ENCODE measurements around the gene CHST11. TPM values are rescaled to one million over a fixed set of nuclear protein-coding genes. Genes with fewer than 3 reads are reported as not detected.

CHST11 gene
- total and polyA plus RNA-seq, 10 of the 15 experiments (the other 5 are each of a cell fraction or from before 2014, with no cell fraction given) = 1.9 to 38.1 (median 17.2) TPM

GRCh38 chr12:104722601-104723534 is 266.1 kb downstream of the CHST11 start (continued):
- TF ChIP-seq PKNOX1 (IDR thresholded peaks at IDR 0.05) = peak; percentile 9; the same call in 1 of the 2 replicates
- no peak for TF ChIP-seq SKIL (IDR thresholded peaks at IDR 0.05; ENCODE audit: low read depth, poor library complexity, severe bottlenecking)
- no peak; a peak in 1 of 4 replicates for TF ChIP-seq BHLHE40 (IDR thresholded peaks at IDR 0.05; ENCODE audit: borderline replicate concordance in 1 of 2, low read depth in 2 of 2, low read length in 1 of 2)
- TF ChIP-seq FOXK2 (IDR thresholded peaks at IDR 0.05) = no peak
- TF ChIP-seq IRF3 (IDR thresholded peaks at IDR 0.05) = no peak
- TF ChIP-seq RAD21 (IDR thresholded peaks at IDR 0.05; ENCODE audit: insufficient read depth, low read depth, low read length) = no peak
- no peak for TF ChIP-seq PBX3 (IDR thresholded peaks at IDR 0.05; ENCODE audit: insufficient replicate concordance, low read depth, low read length)
- TF ChIP-seq IKZF2 (IDR thresholded peaks at IDR 0.05) = peak; percentile 44 to 60; a peak in 3 of 4 replicates
- TF ChIP-seq RUNX3 (IDR thresholded peaks at IDR 0.05; ENCODE audit: low read length) = peak; percentile 62
- no peak for TF ChIP-seq ZNF274 (IDR thresholded peaks at IDR 0.05; ENCODE audit: insufficient read depth, insufficient read length)
- TF ChIP-seq USF2 (IDR thresholded peaks at IDR 0.05; ENCODE audit: borderline replicate concordance, low read depth, low read length) = no peak
- TF ChIP-seq ZNF687 (IDR thresholded peaks at IDR 0.05) = peak; percentile 68
- no peak for TF ChIP-seq ZNF384 (IDR thresholded peaks at IDR 0.05; ENCODE audit: borderline replicate concordance, low read depth, low read length)
- TF ChIP-seq SRF (IDR thresholded peaks at IDR 0.05; ENCODE audit: low read depth in 2 of 2, low read length in 2 of 2) = 0 out of 4 replicates have a peak, but pooled peaks of 1 of the 2 experiments have one; percentile 2
- no peak for TF ChIP-seq BMI1 (IDR thresholded peaks at IDR 0.05; ENCODE audit: borderline replicate concordance)
- 0 out of 2 replicates have a peak, but pooled peaks have one; percentile 16 for TF ChIP-seq EED (IDR thresholded peaks at IDR 0.05; ENCODE audit: low read depth)
- TF ChIP-seq RCOR1 (conservative IDR thresholded peaks at IDR 0.05; ENCODE audit: low read depth, low read length) = no peak
